Fibroblast of pulmonary artery (primary cell): ENCODE data around the gene MTA1.

Experiments used
- DNase-seq: peaks from one replicate; pipeline ENCODE4 v3.0.0-alpha.2; 2010; ENCODE audit warnings: low read depth
- H3K4me3 ChIP-seq: replicated peaks from 2 replicates; pipeline ENCODE4 v1.5.1; 2011; ENCODE audit warnings: low read depth, mild to moderate bottlenecking, control low read depth, low read length, moderate library complexity
- CTCF ChIP-seq: IDR thresholded peaks from 2 replicates; pipeline ENCODE4 v1.5.1; 2011; ENCODE audit warnings: mild to moderate bottlenecking, control low read depth, low read length, inconsistent platforms; ENCODE audit errors: missing control alignments

Gene MTA1

DNA sequence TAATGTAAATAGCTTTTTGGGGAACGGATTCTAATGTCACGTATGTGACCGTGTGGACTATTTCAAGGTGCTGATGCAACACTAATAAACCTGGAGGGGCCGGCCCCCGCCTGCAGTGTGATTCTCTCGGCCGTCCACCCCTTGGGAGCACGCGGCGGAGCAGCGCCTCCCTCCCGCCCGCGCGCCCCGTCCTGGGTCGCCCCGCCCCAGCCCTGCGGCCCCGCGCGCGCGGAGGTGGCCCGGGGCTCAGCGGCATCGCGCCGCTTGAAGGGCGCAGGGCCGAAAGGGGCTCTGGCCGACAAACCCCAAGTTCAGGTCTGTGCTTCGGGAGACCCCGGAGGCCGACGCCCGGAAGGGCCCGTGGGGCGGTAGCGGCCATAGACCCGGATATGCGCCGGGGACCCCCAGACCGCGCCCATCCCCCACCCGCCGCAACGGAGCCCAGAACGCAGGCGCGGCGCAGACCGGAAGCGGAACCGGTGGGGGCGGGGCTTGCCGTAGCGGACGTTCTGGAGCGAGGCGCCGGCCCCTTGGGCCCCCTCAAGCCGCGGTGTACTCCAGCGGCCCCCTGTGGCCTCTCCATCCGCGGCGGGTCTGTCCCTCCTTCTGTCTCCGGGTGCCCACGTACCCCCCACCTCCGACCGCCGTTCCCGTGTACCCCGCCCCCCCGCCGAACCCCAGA is 21.4 kb upstream of the MTA1 start, which contains the start of gene TEX22:
Gene TEX22 (plus strand): TSS at position 495 of the 682 bp plus-strand sequence. CDS start 803 bp downstream, outside the sequence.
- DNase-seq: peak; percentile 81
- H3K4me3 ChIP-seq: peak within 1 kb of the TSS; percentile 72
- peak; percentile 9 for TF ChIP-seq CTCF

- peak overlapping the region; percentile 72 for H3K4me3 ChIP-seq
- peak; percentile 39 for DNase-seq
- TF ChIP-seq CTCF: no peak
Measured at GRCh38 chr14:105398726-105399465, 20.7 kb upstream of the MTA1 start.

DNA sequence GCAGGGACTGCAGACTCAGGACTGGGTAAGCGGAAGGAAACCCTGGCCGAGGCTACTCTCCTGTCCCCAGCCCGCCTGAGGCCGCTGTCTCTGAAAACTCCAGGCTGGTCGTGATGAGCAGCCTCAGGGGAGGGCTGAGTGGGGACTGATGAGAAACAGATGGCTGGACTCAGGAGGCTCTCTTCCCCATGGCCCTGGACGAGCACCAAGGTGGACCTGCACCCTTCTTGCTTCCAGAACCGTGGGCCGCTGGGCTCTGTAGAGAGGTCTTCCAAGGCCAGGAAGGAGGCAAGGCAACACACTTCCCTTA is 20.2 kb upstream of the MTA1 start:
- H3K4me3 ChIP-seq: peak overlapping the region; percentile 72
- DNase-seq: no peak
- TF ChIP-seq CTCF: no peak

DNA sequence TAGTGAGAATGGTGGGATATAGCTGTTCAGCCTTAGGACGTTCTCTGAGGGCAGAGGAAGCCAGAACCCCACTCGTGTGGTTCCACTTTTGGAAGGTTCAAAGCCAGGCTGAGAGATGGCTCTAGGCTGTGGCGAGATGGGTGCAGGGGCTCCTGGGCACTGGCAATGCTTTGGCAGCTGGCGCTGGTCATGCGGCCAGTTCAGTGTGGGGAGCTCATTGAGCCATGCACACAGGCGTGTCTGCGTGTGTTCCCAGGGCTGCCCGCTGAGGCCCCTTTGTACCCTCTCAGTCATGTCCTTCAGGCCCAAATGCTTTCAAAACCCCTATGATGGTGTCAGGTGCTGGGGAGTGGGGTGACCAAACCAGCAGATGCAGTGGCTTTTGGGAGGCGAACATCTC is 19.6 kb upstream of the MTA1 start:
- no peak for TF ChIP-seq CTCF
- DNase-seq: no peak
- H3K4me3 ChIP-seq: no peak overlapping the region

DNA sequence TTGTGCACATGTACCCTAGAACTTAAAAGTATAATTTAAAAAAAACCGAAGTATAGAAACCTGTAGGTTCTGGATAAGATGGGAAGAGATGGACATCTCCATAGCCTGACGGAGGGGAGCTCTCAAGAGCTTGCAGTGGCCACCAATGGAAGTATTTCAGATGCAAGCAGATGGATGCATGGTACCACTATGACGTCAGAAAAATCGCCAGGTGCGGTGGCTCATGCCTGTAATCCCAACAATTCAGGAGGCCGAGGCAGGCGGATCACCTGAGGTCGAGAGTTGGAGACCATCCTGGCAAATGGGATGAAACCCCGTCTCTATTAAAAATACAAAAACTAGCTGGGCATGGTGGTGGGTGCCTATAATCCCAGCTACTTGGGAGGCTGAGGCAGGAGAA is 17.9 kb upstream of the MTA1 start:
- no peak for DNase-seq
- no peak overlapping the region for H3K4me3 ChIP-seq
- no peak for TF ChIP-seq CTCF

- TF ChIP-seq CTCF: no peak
- DNase-seq: no peak
Measured at GRCh38 chr14:105408592-105408991, 11.0 kb upstream of the MTA1 start.

More at GRCh38 chr14:105408592-105408991, 11.0 kb upstream of the MTA1 start:
- H3K4me3 ChIP-seq: no peak overlapping the region
